ENCODE measurements around the gene TMEM63B.
A peak's percentile ranks its signal among the peaks of the same experiment; 100 is the strongest.

Gene TMEM63B

DNA sequence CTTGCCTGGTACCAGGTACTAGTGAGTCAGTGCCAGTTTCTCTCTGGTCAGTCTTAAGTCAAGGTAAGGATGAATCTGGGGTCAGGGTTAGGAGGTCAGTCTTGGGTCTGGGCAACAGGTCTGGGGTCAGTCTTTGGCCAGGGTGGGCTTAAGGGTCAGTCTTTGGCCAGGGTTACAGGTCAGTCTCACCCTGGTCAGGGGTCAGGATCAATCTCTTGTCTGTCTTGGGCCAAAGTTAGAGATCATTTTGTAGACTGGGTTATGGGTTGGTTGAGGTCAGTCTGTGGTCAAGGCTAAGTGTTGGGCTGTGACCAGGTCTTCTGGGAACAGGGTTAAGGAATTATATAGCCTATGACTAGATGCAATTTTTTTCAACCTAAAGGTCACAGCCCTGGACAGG is 18.5 kb downstream of the TMEM63B start:
- DNase-seq = no peak

DNA sequence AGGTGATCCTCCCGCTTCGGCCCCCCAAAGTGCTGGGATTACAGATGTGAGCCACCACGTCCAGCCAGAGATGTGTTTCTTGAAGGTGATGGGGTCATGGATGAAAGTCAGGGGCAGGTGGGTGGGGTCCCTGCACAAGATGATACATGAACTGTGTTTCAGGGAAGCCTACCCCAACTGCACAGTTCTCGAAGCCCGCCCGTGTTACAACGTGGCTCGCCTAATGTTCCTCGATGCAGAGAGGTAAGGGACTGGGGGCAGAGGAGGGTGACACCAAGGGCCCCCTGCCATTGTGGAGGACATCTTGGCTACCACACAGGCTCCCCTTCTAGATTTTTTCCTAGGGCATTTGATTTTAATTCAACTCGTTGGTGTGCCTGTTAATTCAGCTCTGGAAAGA is 19.3 kb downstream of the TMEM63B start:
- DNase-seq = no peak

DNA sequence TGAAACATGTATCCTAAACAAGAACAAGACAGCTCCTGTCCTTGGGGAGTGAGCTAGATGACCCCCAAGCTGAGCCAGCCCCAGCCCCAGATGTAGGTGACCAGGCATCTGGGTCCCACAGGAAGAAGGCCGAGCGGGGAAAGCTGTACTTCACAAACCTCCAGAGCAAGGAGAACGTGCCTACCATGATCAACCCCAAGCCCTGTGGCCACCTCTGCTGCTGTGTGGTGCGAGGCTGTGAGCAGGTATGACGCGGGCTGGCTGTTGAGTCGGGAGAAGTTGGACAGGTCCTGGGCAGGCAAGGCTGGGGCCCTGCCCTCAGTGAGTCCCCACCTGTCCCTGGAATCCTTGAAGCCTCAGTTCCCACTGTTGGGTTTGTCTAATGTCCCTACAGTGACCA is 19.9 kb downstream of the TMEM63B start:
- no peak for DNase-seq

DNA sequence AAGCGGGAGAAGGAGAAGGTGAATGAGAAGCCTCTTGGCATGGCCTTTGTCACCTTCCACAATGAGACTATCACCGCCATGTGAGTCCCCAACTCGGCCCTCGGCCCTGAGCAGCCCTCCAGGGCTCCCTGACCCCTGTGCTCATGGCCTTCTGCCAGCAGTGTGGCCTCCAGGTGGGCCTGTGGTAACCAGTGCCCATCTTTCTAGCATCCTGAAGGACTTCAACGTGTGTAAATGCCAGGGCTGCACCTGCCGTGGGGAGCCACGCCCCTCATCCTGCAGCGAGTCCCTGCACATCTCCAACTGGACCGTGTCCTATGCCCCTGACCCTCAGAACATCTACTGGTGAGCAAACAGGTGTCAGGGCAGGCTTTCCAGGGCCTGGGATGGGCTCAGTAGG is 21.0 kb downstream of the TMEM63B start:
- no peak for DNase-seq

DNA sequence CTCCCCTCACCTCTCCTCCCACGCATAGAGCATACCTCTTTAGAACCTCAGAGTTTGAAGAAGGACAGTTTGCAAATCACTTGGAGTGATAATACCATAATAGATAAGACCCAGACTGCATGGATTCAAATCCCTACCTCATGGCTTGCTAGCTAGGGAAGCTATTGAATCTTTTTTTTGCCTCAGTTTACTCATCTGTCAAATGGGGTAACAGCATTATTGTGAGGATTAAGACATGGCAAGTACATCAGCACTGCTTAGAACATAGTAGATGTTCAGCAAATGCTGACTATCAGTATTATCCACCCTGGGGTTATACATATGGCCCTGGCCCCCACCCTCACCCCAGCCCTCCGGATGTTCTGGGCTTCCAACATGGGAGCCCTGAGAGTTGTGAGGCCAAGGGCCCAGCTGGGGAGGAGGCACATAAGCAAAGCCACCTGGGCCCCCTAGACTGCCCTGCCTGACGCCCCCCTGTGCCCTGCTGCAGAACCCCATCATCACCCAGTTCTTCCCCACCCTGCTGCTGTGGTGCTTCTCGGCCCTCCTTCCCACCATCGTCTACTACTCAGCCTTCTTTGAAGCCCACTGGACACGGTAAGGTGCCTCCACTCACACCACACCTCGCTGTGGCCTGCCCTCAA is 22.1 kb downstream of the TMEM63B start:
- no peak for DNase-seq

DNA sequence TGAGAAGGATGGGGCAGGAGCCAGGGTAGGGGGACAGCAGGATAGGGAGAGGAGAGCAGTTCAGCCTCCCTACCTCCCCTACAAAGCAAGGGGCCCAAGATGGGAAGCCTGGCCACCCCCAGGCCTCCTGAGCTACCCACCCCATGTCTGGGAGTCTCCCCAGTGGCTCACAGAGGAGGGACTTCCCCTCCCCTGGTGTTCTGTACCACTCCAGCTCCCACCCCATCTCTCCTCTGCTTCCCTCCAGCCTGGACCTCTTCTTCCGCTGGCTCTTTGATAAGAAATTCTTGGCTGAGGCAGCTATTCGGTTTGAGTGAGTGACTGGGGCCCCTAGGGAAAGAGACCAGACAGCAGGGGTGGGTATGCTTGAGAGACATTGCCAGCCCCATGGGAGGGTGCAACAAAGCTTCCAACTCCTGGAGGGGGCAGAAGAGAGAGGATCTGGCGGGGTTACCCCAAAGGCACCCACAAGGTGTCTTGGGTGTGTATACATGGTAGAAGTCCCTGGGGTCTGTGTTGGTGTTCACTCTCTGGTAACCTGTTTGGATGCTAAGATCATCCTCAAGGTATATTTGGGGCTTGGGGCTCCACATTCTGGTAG is 23.1 kb downstream of the TMEM63B start:
- DNase-seq = no peak

DNA sequence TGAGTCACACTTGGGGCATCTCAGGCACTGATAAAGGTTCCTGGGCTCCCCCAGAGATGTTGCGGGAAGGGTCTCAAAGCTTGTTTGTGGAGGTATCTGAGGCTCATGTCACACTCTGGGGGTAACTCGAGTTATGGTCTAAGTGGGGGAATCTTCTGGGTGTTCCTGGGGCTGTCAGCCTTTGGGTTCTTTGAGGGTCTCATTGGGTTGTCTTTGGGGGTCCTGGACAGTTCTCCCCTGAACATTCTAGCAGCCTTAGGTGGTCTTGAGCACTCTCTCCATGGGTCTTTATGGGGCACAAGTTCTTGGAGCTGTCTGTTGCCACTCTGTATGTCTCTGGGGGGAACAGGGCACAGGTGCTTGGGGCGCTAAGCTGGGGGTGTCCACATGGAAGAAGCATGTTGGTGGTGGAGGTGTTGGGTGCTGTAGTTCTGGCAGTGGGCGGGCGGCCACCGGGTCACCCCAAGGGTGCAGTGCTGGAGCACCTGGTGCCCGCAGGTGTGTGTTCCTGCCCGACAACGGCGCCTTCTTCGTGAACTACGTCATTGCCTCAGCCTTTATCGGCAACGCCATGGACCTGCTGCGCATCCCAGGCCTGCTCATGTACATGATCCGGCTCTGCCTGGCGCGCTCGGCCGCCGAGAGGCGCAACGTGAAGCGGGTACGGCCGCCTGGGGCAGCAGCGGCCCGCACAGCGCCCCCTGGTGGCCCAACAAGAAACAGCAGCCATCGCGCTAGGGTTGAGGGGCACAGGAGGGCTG is 24.2 kb downstream of the TMEM63B start:
- peak; percentile 76 to 78 for DNase-seq

DNA sequence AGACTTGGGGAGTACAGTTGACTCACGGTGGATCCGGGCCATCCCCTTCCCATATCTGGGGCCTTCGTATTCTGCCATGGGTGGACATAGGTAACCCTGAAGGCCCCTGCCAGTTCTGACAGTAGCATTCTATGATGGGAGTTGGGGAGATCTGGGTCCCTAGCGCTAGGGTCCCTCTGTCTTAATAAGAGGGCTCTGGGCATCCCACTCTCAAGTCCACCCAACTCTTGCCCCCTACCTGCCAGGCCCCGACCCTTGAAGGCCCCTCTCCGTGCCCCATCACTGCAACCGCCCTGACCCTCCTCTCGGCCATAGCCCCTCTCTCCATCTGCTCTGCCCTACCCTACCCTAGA is 24.7 kb downstream of the TMEM63B start:
- no peak for DNase-seq

DNA sequence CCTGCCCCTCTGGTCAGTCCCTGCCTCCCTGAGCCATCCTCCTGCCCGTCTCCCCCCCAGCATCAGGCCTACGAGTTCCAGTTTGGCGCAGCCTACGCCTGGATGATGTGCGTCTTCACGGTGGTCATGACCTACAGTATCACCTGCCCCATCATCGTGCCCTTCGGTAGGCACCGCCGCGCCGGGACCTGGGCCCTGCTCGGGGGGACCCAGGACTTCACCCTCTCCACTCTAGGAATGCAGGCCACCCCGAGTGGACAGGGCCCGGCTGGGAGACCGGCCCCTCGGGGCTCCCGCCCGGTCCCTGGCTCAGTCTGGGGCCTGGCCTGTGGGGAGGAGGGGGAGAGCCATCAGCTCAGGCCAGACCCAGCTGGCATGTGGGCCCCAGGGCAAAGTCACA is 25.2 kb downstream of the TMEM63B start:
- no peak for DNase-seq

DNA sequence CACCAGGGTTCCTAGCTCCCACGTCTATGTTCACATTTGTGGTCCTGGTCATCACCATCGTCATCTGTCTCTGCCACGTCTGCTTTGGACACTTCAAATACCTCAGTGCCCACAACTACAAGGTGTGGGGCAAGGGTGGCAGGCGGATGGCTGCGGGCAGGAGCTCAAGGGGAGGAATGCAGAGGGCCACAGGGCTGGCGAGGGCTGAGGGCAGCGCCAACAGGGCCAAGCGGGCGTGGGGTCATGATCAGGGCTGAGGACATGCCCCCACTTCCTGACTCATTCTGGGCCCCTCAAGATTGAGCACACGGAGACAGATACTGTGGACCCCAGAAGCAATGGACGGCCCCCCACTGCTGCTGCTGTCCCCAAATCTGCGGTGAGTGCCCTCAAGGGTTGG is 26.7 kb downstream of the TMEM63B start:
- no peak for DNase-seq

DNA sequence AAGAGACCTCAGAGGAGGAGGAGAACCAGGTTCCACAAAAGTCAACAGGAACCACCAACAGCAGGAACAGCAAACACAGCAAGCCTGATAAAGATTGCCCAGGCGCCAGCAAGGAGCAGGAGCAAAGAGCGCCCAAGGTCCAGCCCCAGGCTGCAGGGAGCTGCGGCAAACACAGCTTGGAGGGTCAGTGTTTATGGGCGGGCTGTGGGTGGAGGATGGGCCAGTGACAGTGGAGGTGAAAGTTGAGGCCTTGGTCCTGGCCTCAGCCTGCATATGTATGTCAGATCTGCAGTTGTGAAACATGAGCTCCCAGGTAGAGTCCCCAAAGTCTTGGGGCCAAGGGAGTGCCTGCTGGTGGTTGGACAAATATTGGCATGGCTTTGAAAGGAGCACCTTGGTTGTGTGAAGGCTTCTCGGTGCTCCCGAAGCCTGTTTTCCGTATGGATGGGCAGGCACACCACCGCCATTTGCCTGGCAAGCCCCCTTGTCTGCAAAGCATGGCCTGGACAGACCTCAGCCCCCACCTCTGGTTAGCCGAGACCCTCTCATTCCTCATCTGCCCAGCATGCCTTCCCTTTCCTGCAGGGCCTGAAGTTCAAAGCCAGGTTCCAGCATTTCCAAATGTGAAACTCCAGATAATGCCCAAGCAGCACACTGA is 29.3 kb downstream of the TMEM63B start:
- DNase-seq = no peak

DNA sequence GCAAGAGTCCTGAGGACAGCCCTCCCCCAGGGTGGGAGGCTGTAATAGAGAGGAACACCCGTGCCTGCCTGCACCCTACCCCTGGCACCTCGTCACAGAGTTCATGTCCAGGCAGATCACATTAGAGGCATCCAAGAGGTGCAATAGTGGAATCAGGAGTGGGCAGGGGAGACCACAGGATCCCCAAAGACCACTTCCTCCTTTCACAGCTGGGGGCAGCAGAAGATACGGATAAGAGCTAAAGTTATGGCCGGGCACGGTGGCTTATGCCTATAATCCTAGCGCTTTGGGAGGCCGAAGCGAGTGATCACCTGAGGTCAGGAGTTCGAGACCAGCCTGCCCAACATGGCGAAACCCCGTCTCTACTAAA is 29.8 kb downstream of the TMEM63B start:
- DNase-seq = no peak

DNA sequence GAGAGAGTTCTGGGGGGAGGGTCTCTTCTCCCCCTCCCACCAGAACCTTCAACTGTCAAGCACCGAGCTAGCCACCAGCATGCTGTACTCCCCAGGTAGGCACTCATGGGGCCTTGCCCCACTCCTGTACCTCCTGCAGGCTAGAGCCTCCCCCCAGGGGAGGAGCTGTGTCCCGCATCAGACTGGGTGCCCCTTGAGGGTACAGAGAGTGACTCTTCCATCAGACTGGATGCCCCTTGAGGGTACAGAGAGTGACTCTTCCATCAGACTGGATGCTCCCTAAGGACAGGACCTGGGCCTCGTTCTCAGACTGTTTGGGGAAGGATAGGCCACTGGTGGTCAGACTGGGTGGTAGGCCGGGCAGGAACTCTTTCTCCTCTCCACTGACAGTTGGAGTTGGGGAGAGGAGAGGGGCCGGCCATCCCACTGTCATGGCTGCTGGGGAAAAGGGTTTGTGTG is 31.4 kb downstream of the TMEM63B start, which contains the start of gene CAPN11:
CAPN11 (plus strand) TSS at position 51 of the 459 bp plus-strand sequence; CDS start at position 80, 29 bp downstream.
- DNase-seq = no peak

DNA sequence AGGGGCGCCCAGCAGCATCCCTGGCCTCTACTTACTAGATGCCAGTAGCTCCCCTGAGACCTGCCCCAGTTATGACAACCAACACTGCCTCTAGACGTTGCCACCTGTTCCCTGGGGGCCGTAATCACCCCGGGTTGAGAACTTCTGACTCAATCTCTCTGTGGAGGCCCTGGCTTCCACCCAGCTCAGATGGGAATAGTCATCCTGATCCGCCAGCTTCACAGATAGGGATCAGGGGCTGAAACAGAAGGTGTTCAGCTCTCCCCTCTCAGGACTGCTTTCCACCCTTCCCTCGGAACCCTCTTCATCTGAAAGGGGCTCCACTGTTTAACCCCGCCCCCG is 34.6 kb downstream of the TMEM63B start:
- no peak for DNase-seq

DNA sequence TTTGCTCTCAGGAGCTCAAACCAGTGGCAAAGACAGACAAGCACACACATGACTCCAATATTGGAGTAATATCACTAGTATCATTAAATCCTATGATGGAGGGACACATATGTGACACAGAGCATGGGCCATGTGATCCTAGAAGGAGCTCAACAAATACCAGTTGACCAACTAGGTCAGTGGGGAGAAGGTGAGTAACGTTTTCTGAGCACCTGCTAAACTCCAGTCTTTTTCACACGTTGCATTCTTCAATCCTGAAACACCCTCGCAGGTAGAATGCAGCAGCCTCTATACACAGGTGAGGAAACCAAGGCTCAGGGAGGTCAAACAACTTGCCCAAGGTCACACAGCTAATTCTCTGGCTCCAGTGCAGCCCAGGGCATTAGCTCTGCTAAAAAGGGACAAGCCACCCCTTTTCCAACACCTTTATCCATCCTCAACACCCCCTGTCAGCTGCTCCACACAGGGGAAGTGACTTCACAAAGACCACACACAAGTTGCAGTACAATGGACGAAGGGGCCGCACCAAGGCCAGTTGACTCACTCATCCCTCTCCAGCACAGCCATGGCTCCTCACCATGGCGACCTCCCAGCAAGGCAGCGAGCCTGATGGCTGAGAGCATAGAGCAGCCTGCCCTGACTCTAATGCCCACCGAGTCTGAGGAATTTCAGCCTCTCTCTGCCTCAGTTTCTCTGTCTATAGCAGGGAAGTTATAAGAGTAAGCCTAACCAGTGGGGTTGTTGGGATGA is 35.7 kb downstream of the TMEM63B start:
- no peak for DNase-seq

DNA sequence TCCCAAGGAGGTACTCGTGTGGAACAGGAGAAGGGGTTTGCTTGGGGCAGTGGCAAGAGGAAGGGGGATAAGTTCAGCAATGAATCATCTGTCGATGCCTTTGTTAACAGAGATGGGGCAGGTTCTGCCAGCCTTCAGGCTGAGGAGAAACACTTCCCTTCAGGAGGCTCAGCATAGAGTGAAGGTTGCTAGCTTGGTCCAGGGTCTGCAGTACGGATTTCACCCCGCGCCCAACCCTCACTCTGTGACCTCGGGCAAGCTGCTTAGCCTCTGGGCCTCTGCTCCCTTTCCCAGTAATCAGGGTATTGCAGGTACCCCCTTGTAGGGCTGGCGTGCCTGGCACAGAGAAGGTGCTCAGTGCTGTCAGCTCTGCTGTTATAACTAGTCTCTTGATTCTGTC is 38.8 kb downstream of the TMEM63B start:
- no peak for DNase-seq

DNA sequence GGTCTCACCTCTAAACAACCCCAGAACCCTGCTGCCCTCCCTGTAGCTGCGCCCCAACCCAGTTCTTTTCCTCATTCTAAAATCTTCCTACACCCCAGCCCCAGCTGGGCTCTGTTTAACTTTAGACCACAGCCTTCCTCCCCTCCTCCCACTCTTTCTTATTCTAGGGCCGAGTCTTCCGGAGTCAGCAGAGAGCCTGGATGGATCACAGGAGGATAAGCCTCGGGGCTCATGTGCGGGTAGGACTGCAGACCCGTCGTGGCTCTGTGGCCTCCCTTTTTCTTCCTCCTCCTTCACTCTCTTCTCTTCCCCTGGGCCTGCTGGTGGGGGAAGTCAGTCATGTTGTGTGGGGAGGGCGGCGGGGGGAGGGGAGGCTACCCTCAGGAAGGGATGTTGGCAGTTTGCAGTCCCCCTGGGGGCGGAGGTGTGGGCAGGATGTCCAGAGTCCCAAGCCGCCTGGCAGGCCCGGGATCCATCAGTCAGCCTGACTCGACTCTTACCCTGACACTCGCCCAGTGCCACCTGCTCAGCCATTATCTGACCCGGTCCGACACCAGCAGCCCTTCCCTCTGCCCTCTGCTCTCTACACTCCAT is 39.3 kb downstream of the TMEM63B start:
- no peak for DNase-seq

DNA sequence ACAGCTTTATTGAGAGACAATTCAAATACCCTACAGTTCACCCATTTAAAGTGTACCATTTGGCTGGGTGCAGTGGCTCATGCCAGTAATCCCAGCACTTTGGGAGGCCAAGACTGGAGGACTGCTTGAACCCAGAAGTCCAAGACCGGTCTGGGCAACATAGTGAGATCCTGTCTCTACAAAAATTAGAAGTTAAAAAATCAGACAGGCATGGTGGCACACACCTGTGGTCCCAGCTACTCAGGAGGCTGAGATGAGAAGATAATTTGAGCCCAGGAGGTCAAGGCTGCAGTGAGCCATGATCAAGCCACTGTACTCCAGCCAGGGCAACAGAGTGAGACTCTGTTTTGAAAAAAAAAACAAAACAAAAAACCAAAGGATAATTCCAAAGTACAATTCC is 40.2 kb downstream of the TMEM63B start:
- no peak for DNase-seq

DNA sequence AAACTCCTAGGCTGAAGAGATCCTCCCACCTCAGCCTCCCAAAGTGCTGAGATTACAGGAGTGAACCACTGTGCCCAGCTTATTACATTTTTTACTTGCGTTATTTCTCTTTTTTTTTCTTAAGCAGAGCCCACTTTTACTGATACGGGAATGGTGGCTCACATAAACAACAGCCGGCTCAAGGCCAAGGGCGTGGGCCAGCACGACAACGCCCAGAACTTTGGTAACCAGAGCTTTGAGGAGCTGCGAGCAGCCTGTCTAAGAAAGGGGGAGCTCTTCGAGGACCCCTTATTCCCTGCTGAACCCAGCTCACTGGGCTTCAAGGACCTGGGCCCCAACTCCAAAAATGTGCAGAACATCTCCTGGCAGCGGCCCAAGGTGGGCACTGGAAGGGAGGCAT is 41.8 kb downstream of the TMEM63B start:
- no peak for DNase-seq

DNA sequence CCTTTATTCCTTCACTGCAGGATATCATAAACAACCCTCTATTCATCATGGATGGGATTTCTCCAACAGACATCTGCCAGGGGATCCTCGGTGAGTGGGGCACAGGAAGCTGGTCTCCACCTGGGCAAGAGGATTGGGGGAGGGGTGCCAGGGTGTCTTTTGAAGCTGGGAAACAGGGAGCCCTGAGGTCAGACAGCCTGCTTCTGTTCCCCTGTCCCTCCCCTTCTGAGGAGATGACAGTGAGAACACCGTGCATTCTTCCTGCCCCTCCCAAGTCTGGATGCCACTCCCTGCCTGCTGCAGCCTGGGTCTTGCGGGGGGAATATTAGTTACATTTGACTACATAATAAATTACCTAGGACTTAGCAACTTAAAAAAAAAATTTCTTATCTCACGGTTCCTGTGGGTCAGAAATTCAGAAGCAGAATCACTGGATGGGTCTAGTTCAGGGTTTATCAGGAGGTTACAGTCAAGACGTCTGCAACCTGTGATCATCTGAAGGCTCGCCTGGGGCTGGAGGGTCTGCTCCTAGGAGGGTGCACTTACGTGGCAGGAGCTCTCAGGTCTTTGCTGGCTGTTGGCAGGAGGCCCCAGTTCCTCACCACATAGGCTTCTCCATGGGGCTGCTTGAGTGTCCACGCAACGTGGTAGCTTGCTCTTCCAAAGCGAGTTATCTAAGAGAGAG is 42.7 kb downstream of the TMEM63B start:
- DNase-seq = no peak

DNA sequence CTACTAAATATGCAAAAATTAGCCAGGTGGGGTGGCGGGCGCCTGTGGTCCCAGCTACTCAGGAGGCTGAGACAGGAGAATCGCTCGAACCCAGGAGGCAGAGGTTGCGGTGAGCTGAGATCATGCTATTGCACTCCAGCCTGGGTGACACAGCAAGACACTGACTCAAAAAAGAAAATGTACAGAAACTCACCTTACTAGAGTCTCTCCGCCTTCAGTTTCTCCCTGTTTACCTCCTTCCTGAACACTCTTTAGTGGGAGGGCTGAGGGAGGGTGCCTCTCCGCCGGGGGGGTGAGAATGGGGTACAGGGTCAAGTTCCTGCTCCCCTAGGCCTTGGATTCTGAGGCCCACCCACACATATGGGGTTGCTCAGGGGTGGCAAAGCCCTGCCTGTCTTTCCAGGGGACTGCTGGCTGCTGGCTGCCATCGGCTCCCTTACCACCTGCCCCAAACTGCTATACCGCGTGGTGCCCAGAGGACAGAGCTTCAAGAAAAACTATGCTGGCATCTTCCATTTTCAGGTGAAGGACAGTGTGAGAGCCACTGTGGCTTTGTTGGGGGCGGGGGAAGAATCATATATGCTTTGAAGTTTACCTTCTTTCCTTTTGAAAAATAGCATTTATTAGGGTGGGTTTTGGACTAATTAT is 44.7 kb downstream of the TMEM63B start:
- DNase-seq = no peak
